HEK293 (cell line): ENCODE data around the gene VEGFB.
A peak's percentile ranks its signal among the peaks of the same experiment; 100 is the strongest.

Experiments used
- CTCF ChIA-PET: fragments of 350-600 bp; formaldehyde crosslinking; extraction: SDS; loops from one replicate; lab custom pipeline; 2021; ENCODE audit warnings: antibody characterized with exemption; lab: Yijun Ruan, JAX
- POLR2A ChIA-PET: fragments of 300-600 bp; formaldehyde crosslinking; extraction: SDS; loops from one replicate; lab custom pipeline; 2020; ENCODE audit warnings: antibody characterized with exemption, inconsistent platforms; lab: Yijun Ruan, JAX
- H3K27ac ChIP-seq: fragments of 200-500 bp; sonication (Bioruptor generic); 2 replicates; pipeline ENCODE4 v1.5.1; 2014; ENCODE audit warnings: low read depth, low read length, control low read depth, inconsistent platforms; ENCODE audit errors: extremely low read depth
- H3K36me3 ChIP-seq, 2 experiments: fragments of 200-500 bp in 1 of 2; sonication (Bioruptor generic) in 1 of 2; 1 replicate in 1 of 2; 2 replicates in 1 of 2; pipeline ENCODE4 v1.5.1; 2014 to 2017; ENCODE audit warnings: inconsistent platforms in 2 of 2, low read length in 2 of 2; ENCODE audit not compliant: control insufficient read depth in 2 of 2, insufficient read depth in 1 of 2
- H3K4me1 ChIP-seq: fragments of 200-500 bp; sonication (Bioruptor generic); 2 replicates; pipeline ENCODE4 v1.5.1; 2014; ENCODE audit warnings: mild to moderate bottlenecking, low read length, inconsistent platforms; ENCODE audit not compliant: control insufficient read depth, insufficient read depth
- H3K4me3 ChIP-seq: 2 replicates; pipeline ENCODE4 v1.5.1; 2011; ENCODE audit warnings: low read depth, mild to moderate bottlenecking, control low read depth, low read length, moderate library complexity
- H3K9me3 ChIP-seq: fragments of 200-500 bp; sonication (Bioruptor generic); 2 replicates; pipeline ENCODE4 v1.5.1; 2014; ENCODE audit warnings: low read depth, low read length, inconsistent platforms; ENCODE audit not compliant: control insufficient read depth, insufficient read depth
- BCL11A ChIP-seq: fragments of 450-650 bp; formaldehyde crosslinking; IDR thresholded peaks from 2 replicates; pipeline ENCODE4 v1.5.1; 2016; ENCODE audit warnings: low read depth, missing biosample characterization, missing genetic modification characterization
- BCL11B ChIP-seq: fragments of 450-650 bp; formaldehyde crosslinking; IDR thresholded peaks from 2 replicates; pipeline ENCODE4 v1.5.1; 2016; ENCODE audit warnings: low read depth, missing biosample characterization, missing genetic modification characterization
- GLIS2 ChIP-seq: fragments of 450-650 bp; formaldehyde crosslinking; IDR thresholded peaks from 2 replicates; pipeline ENCODE4 v1.5.1; 2016; ENCODE audit warnings: missing biosample characterization, missing genetic modification characterization
- HIC1 ChIP-seq: fragments of 450-650 bp; formaldehyde crosslinking; IDR thresholded peaks from 2 replicates; pipeline ENCODE4 v1.5.1; 2016; ENCODE audit warnings: missing biosample characterization, missing genetic modification characterization
- KLF17 ChIP-seq: fragments of 450-650 bp; formaldehyde crosslinking; IDR thresholded peaks from 2 replicates; pipeline ENCODE4 v1.5.1; 2016; ENCODE audit warnings: missing biosample characterization, missing genetic modification characterization
- OSR2 ChIP-seq: fragments of 450-650 bp; formaldehyde crosslinking; IDR thresholded peaks from 2 replicates; pipeline ENCODE4 v1.5.1; 2016; ENCODE audit warnings: missing biosample characterization, missing genetic modification characterization
- PRDM10 ChIP-seq: fragments of 450-650 bp; formaldehyde crosslinking; IDR thresholded peaks from 2 replicates; pipeline ENCODE4 v1.5.1; 2016; ENCODE audit warnings: missing biosample characterization, missing genetic modification characterization
- PRDM6 ChIP-seq: fragments of 450-650 bp; formaldehyde crosslinking; IDR thresholded peaks from 2 replicates; pipeline ENCODE4 v1.5.1; 2017; ENCODE audit warnings: missing biosample characterization, missing genetic modification characterization
- ZBTB11 ChIP-seq: fragments of 450-650 bp; formaldehyde crosslinking; conservative IDR thresholded peaks from 2 replicates; pipeline ENCODE4 v1.5.1; 2016; ENCODE audit warnings: low read depth, missing biosample characterization, missing genetic modification characterization
- ZBTB8A ChIP-seq: fragments of 450-650 bp; formaldehyde crosslinking; IDR thresholded peaks from 2 replicates; pipeline ENCODE4 v1.5.1; 2016; ENCODE audit warnings: missing biosample characterization, missing genetic modification characterization
- ZNF202 ChIP-seq: fragments of 450-650 bp; formaldehyde crosslinking; IDR thresholded peaks from 2 replicates; pipeline ENCODE4 v1.5.1; 2016; ENCODE audit warnings: missing biosample characterization, missing genetic modification characterization, borderline replicate concordance
- ZNF37A ChIP-seq: fragments of 450-650 bp; IDR thresholded peaks from 2 replicates; pipeline ENCODE4 v1.5.1; 2018; ENCODE audit warnings: missing biosample characterization, missing genetic modification characterization
- ZNF391 ChIP-seq: fragments of 450-650 bp; formaldehyde crosslinking; IDR thresholded peaks from 2 replicates; pipeline ENCODE4 v1.5.1; 2016; ENCODE audit warnings: low read depth, missing biosample characterization, missing genetic modification characterization, borderline replicate concordance
- ZNF394 ChIP-seq: fragments of 450-650 bp; formaldehyde crosslinking; IDR thresholded peaks from 2 replicates; pipeline ENCODE4 v1.5.1; 2016; ENCODE audit warnings: missing biosample characterization, missing genetic modification characterization, mild to moderate bottlenecking, moderate library complexity, borderline replicate concordance
- ZNF449 ChIP-seq: fragments of 450-650 bp; formaldehyde crosslinking; IDR thresholded peaks from 2 replicates; pipeline ENCODE4 v1.5.1; 2017; ENCODE audit warnings: missing biosample characterization, mild to moderate bottlenecking, missing genetic modification characterization, moderate library complexity
- ZNF658 ChIP-seq: fragments of 450-650 bp; formaldehyde crosslinking; IDR thresholded peaks from 2 replicates; pipeline ENCODE4; 2016; ENCODE audit warnings: missing biosample characterization, missing genetic modification characterization
- ZNF791 ChIP-seq: fragments of 450-650 bp; formaldehyde crosslinking; IDR thresholded peaks from 2 replicates; pipeline ENCODE4 v1.5.1; 2016; ENCODE audit warnings: missing biosample characterization, missing genetic modification characterization
- ZSCAN30 ChIP-seq: fragments of 450-650 bp; IDR thresholded peaks from 2 replicates; pipeline ENCODE4 v1.5.1; 2018; ENCODE audit warnings: missing biosample characterization, mild to moderate bottlenecking, missing genetic modification characterization, moderate library complexity

The VEGFB gene

GRCh38 chr11:64258356-64258755, 24.0 kb downstream of the VEGFB start (continued):
- TF ChIP-seq ZBTB11 (no peak), ZNF394 (tag by site-specific recombination) (no peak), ZNF791 (no peak), ZNF658 (tag by site-specific recombination) (no peak), ZNF449 (no peak), ZSCAN30 (tag by site-specific recombination) (no peak)

- Histone ChIP-seq H3K36me3 (peaks cover 0 to 83% of the 10 kb centered on the region in 2 experiments; a peak in 2 of 3 replicates), H3K9me3 (no peaks in the 10 kb centered on the region), H3K4me1 (no peaks in the 10 kb centered on the region; the same call in 1 of the 2 replicates), H3K27ac (no peak overlapping the region)
- POLR2A ChIA-PET = interaction anchor here (0.8 to 1.6 kb wide), 3 partner anchors 9 to 16 kb away, joined by 3 to 4 read pairs (median 4); no protein-coding TSS in a partner anchor
- CTCF ChIA-PET = interaction anchor here (0.7 kb wide), 1 partner anchor 1351 kb away, joined by 5 read pairs; no protein-coding TSS in a partner anchor
- TF ChIP-seq ZNF202 (no peak), ZBTB8A (tag by site-specific recombination) (no peak), ZNF37A (no peak), HIC1 (tag by site-specific recombination) (no peak), OSR2 (tag by site-specific recombination) (no peak)
- TF ChIP-seq, all 188 proteins: peak for 0
- H3K4me3 ChIP-seq = no peak overlapping the region
Observed at GRCh38 chr11:64258946-64259532, 24.7 kb downstream of the VEGFB start.

- Histone ChIP-seq H3K27ac (no peak overlapping the region), H3K4me3 (no peak overlapping the region), H3K36me3 (peaks cover 0 to 83% of the 10 kb centered on the region in 2 experiments; a peak in 2 of 3 replicates), H3K9me3 (no peaks in the 10 kb centered on the region), H3K4me1 (no peaks in the 10 kb centered on the region; the same call in 1 of the 2 replicates)
- CTCF ChIA-PET = interaction anchor here (0.7 kb wide), 1 partner anchor 1352 kb away, joined by 5 read pairs; no protein-coding TSS in a partner anchor
- POLR2A ChIA-PET = no interaction called here
- TF ChIP-seq PRDM6 (tag by site-specific recombination) (no peak), GLIS2 (tag by site-specific recombination) (no peak), BCL11A (tag by site-specific recombination) (peak; percentile 96), PRDM10 (tag by site-specific recombination) (no peak), KLF17 (no peak), ZNF391 (tag by site-specific recombination) (no peak), BCL11B (tag by site-specific recombination) (peak; percentile 99)
Observed at GRCh38 chr11:64259533-64260067, 25.2 kb downstream of the VEGFB start.
